A549 (cell line): ENCODE data around the gene PXYLP1.

Experiments used
- CHD2 ChIP-seq: fragments of 150-350 bp; IDR thresholded peaks from 2 replicates; pipeline ENCODE4 v1.6.1; 2014; ENCODE audit warnings: low read length; ENCODE audit not compliant: partially characterized antibody
- EHMT2 ChIP-seq: fragments of 200-600 bp; sonication (generic); IDR thresholded peaks from 2 replicates; pipeline ENCODE4 v1.6.1; 2016; ENCODE audit warnings: antibody characterized with exemption, low read depth, mild to moderate bottlenecking, moderate library complexity
- KDM1A ChIP-seq: fragments of 200-600 bp; sonication (generic); IDR thresholded peaks from 2 replicates; pipeline ENCODE4 v1.6.1; 2016; ENCODE audit warnings: low read depth, mild to moderate bottlenecking
- TF ChIP-seq, protein P1 (sequence below): fragments of >200 bp; sonication (Bioruptor Twin); formaldehyde crosslinking; IDR thresholded peaks from 3 replicates; pipeline ENCODE4 v1.5.1; 2016
- TF ChIP-seq, protein P2 (sequence below): fragments of 200-600 bp; sonication (generic); IDR thresholded peaks from 2 replicates; pipeline ENCODE4 v1.6.1; 2016; ENCODE audit warnings: antibody characterized with exemption, mild to moderate bottlenecking, moderate library complexity

GRCh38 chr3:141241616-141242376 is 10.2 kb downstream of the PXYLP1 start:
- TF ChIP-seq, protein P1, sequence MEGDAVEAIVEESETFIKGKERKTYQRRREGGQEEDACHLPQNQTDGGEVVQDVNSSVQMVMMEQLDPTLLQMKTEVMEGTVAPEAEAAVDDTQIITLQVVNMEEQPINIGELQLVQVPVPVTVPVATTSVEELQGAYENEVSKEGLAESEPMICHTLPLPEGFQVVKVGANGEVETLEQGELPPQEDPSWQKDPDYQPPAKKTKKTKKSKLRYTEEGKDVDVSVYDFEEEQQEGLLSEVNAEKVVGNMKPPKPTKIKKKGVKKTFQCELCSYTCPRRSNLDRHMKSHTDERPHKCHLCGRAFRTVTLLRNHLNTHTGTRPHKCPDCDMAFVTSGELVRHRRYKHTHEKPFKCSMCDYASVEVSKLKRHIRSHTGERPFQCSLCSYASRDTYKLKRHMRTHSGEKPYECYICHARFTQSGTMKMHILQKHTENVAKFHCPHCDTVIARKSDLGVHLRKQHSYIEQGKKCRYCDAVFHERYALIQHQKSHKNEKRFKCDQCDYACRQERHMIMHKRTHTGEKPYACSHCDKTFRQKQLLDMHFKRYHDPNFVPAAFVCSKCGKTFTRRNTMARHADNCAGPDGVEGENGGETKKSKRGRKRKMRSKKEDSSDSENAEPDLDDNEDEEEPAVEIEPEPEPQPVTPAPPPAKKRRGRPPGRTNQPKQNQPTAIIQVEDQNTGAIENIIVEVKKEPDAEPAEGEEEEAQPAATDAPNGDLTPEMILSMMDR: no peak
- TF ChIP-seq EHMT2: no peak
- TF ChIP-seq, protein P2, sequence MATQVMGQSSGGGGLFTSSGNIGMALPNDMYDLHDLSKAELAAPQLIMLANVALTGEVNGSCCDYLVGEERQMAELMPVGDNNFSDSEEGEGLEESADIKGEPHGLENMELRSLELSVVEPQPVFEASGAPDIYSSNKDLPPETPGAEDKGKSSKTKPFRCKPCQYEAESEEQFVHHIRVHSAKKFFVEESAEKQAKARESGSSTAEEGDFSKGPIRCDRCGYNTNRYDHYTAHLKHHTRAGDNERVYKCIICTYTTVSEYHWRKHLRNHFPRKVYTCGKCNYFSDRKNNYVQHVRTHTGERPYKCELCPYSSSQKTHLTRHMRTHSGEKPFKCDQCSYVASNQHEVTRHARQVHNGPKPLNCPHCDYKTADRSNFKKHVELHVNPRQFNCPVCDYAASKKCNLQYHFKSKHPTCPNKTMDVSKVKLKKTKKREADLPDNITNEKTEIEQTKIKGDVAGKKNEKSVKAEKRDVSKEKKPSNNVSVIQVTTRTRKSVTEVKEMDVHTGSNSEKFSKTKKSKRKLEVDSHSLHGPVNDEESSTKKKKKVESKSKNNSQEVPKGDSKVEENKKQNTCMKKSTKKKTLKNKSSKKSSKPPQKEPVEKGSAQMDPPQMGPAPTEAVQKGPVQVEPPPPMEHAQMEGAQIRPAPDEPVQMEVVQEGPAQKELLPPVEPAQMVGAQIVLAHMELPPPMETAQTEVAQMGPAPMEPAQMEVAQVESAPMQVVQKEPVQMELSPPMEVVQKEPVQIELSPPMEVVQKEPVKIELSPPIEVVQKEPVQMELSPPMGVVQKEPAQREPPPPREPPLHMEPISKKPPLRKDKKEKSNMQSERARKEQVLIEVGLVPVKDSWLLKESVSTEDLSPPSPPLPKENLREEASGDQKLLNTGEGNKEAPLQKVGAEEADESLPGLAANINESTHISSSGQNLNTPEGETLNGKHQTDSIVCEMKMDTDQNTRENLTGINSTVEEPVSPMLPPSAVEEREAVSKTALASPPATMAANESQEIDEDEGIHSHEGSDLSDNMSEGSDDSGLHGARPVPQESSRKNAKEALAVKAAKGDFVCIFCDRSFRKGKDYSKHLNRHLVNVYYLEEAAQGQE: no peak
- TF ChIP-seq CHD2: no peak
- no peak for TF ChIP-seq KDM1A
